HG03045 (cell line): ENCODE results near the gene RXFP3.

Experiments
- ATAC-seq: cut with Tn5 transposase; IDR thresholded peaks from one replicate; pipeline ENCODE4 v1.9.1; 2021; ENCODE audit warnings: mild to moderate bottlenecking, moderate library complexity; ENCODE audit not compliant: unreplicated experiment

Gene RXFP3

DNA sequence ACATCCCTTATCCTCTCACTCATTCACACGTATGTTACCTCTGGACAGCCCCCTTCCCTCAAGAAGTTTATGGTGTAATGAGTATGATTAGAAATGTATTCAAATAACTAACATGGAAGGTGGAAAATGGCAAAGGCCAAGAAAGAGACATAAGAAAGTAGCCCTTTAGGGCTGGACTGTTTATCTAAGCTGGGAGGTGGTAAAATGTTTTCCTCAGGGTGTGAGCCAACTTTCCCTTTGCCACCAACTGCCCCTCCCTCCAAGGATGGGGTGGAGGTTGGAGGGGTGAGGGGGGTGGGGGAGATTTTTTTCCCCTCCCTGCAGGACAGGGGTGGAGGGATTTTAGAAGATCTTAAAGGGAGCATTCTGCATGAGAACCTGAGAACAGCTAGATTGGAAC is 40.1 kb downstream of the RXFP3 start:
- no peak for ATAC-seq

DNA sequence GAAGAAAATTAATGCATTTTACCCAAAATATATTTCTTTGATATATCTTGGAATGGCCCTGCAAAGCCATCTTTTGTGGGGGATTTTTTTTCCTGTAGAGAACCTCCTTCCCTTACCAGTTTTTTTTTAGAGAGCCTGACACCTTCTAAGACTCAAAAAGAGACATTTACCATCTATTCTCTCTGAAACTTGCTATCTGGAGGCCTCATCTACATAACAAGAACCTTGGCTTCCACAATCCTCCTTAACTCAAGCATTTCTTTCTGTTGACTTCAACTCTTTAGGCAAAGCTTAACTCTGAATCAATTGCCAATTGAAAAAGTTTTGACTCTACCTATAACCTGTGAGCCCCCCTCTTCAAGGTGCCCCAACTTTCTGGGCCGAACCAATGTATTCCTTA is 42.1 kb downstream of the RXFP3 start:
- no peak for ATAC-seq

DNA sequence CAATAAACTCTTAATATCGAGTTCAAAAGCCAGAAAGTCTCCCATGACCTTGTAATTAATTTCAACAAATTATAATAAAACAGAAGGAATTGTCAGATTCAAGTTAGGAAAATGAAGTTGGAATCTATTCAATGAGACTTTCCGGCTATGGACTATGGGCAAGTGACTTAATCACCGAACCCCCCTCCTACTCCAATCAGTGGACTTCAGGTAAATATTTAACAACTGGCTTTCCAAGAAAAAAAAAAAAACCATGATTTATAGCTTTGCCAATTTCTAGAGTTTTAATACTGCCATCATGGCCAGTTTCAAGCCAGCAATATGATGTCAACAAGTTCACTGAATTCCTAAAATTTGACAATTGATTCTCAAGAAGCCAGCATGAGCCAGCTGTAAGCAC is 43.8 kb downstream of the RXFP3 start:
- ATAC-seq: no peak

DNA sequence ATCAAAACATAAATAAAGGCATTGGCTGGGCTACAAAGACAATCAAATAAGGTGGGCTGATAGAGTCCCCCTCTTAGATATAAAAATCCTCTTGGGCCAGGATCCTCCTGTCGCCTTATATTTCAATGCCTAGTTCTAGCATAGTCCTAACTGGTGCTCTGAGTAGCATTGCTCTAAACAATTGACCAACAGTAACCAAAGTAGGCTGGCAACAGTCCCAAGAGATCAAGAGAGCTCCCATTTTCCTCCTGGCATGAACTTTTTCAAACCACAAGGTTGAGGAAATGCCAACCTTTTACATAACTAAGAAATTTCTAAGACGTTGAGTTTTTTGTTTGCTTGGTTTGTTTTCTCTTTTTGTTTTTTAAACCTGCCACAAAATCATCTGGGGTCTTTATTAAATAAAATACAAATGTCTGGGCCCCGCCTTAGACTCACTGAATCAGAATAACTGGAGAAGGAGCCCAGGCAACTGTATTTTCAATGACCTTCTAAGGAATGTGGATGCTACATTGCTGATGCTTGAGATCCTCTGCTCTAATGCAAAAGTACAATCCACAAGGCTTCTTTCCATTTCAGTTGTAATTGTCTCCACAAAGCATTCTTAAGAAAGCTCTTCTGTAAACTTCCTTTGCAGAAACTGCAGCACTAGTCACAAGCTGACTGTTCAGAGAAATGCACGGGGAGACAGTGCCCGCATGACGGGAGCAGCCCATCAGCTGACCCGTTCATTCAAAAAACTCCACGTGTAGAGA is 45.4 kb downstream of the RXFP3 start:
- no peak for ATAC-seq

DNA sequence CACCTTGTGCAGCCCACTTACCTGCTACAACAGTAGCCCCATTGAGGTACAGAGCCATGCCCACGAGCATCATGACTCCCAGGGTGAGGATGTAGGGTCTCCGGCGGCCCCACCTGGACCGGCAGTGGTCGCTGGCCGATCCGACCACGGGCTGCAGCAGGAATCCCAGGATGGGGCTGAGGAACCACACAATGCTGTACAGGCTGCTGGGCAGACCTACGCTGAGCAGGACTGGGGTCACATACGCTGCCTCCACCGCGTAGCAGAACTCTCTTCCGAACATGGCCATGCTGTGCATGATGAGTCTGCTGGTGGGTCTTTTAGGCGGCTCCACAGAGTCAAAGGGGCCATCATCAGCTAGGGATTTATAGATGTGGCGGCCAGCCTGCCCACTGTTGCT is 48.0 kb downstream of the RXFP3 start:
- no peak for ATAC-seq

DNA sequence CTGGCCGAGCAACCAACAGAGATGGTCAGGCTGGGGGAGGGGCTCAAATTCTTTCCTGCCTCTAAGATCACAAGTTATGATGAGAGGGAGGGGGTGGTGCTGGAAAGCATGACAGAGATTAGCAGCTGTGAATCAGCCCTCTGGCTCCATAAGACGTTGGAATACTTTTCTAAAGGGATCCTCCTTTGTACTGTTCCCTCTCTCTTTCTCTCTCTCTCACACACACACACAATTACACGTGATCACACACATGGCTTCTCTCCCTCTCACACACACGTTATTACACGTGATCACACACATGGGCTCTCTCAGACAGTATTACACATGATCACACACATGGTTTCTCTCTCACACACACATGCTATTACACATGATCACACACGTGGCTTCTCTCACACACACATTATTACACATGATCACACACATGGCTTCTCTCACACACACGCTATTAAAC is 48.5 kb downstream of the RXFP3 start, which contains the start of gene SLC45A2:
Gene SLC45A2, minus strand, starts transcription at position 23 of the 454 bp plus-strand sequence. CDS start 110 bp downstream, outside the sequence.
- ATAC-seq: no peak

DNA sequence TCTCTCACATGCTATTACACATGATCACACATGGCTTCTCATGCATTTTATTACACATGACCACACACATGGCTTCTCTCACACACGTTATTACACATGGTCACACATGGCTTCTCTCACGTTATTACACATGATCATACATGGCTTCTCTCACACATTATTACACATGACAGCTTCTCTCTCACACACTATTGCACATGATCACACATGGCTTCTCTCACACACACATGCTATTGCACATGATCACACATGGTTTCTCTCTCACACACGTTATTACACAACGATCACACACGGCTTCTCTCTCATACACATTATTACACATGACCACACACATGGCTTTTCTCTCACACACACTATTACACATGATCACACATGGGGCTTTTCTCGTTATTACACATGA is 49.3 kb downstream of the RXFP3 start:
- no peak for ATAC-seq
